ENCODE results near the gene DNAJB2.
"Not testable (repeated sequence)": the region's sequence is repeated elsewhere in the genome, so short reads cannot be mapped to it uniquely, and the experiment has no call there.

DNAJB2 gene

GRCh38 chr2:219306047-219306446 lies 26.9 kb downstream of the DNAJB2 start:
- no peak for DNase-seq

- DNase-seq, result peak; percentile 61
These were observed 29.3 kb downstream of the DNAJB2 start for GRCh38 chr2:219308142-219309101.

GRCh38 chr2:219309278-219309677 lies 30.1 kb downstream of the DNAJB2 start, which contains the start of gene PTPRN:
Gene PTPRN (minus strand): TSS chr2:219309401. CDS start chr2:219309332, 69 bp downstream.
- no peak for DNase-seq

GRCh38 chr2:219312683-219313263 lies 33.6 kb downstream of the DNAJB2 start:
- not testable (repeated sequence) for DNase-seq

- no peak for DNase-seq
These were observed 35.8 kb downstream of the DNAJB2 start for GRCh38 chr2:219314804-219315468.

- DNase-seq, result no peak
These were observed 44.3 kb downstream of the DNAJB2 start for GRCh38 chr2:219323434-219323833.

- no peak for DNase-seq
These were observed 46.0 kb downstream of the DNAJB2 start for GRCh38 chr2:219325136-219325535.

- no peak for DNase-seq
These were observed 46.6 kb downstream of the DNAJB2 start for GRCh38 chr2:219325657-219326315.

- DNase-seq, result no peak
These were observed 48.6 kb downstream of the DNAJB2 start for GRCh38 chr2:219327719-219328118.

- peak; percentile 7 for DNase-seq
These were observed 52.5 kb downstream of the DNAJB2 start for GRCh38 chr2:219331560-219332213.

- DNase-seq, result no peak
These were observed 53.4 kb downstream of the DNAJB2 start, which contains the start of gene RESP18 for GRCh38 chr2:219332542-219332941. Gene RESP18 (minus strand): TSS chr2:219332744.

- no peak for DNase-seq
These were observed 54.9 kb downstream of the DNAJB2 start for GRCh38 chr2:219334076-219334475.

- DNase-seq, result no peak
These were observed 56.2 kb downstream of the DNAJB2 start for GRCh38 chr2:219335373-219335786.
